DMS79 treated with DMSO at 0.1 percent for 48 hours (cell line): ENCODE measurements around the gene CFD.
"Not testable (repeated sequence)": the region's sequence is repeated elsewhere in the genome, so short reads cannot be mapped to it uniquely, and the experiment has no call there.

ENCODE experiments used
- DNase-seq: peaks from one replicate; lab custom pipeline; 2025; lab: John Stamatoyannopoulos, UW

Gene CFD

DNA sequence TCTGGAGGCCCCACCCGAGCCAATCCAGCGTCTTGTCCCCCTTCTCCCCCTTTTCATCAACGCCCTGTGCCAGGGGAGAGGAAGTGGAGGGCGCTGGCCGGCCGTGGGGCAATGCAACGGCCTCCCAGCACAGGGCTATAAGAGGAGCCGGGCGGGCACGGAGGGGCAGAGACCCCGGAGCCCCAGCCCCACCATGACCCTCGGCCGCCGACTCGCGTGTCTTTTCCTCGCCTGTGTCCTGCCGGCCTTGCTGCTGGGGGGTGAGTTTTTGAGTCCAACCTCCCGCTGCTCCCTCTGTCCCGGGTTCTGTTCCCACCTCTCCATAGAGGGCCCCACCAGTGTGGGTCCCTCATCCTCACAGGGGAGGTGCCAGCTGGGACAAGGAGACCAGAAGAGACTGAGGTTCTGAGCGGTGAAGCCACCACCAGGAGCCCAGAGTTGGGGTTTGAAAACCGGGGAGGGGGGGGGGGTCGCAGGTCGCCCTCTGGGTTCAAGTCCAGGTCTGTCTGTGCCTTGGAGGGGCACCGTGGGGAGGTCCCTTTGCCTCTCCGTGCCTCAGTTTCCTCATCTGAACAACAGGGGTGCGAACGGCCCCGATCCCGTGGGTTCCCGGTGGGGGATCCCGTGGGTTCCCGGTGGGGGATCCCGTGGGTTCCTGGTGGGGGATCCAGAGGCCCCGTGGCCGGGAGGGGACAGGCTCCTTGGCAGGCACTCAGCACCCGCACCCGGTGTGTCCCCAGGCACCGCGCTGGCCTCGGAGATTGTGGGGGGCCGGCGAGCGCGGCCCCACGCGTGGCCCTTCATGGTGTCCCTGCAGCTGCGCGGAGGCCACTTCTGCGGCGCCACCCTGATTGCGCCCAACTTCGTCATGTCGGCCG is 7.1 kb upstream of the CFD start, which contains the start of gene ELANE:
Gene ELANE (plus strand): TSS at position 168 of the 878 bp plus-strand sequence. CDS start 26 bp downstream, at position 194.
- no peak for DNase-seq

- DNase-seq, result no peak
Measured at GRCh38 chr19:853014-853585, 6.4 kb upstream of the CFD start.

- not testable (repeated sequence) for DNase-seq
Measured at GRCh38 chr19:853614-854220, 5.7 kb upstream of the CFD start.

GRCh38 chr19:854549-854948 is 4.9 kb upstream of the CFD start:
- no peak for DNase-seq

DNA sequence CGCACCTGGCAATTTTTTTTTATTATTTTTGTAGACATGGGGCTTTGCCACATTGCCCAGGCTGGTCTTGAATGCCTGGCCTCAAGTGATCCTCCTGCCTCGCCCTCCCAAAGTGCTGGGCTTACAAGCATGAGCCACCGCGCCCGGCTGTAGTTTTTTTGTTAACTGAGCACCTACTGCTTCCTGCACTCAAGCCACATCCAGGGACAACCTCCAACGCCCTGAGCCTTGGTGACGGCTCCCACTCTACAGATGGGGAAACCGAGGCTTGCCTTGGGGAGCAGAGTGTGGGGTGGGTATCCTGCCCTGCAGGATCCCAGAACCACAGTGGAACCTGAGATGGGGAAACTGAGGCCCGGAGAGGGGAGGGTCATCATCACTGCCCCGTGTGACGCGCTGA is 4.3 kb upstream of the CFD start:
- no peak for DNase-seq

DNA sequence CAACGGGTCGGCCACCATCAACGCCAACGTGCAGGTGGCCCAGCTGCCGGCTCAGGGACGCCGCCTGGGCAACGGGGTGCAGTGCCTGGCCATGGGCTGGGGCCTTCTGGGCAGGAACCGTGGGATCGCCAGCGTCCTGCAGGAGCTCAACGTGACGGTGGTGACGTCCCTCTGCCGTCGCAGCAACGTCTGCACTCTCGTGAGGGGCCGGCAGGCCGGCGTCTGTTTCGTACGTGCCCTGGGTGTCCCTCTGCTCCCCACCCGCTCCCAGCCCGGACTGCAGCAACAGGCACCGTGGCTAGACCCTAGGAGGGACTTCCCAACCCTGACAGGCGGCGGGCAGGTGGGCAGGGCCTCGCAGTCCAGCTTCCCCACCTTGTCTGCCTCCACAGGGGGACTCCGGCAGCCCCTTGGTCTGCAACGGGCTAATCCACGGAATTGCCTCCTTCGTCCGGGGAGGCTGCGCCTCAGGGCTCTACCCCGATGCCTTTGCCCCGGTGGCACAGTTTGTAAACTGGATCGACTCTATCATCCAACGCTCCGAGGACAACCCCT is 3.8 kb upstream of the CFD start:
- DNase-seq, result no peak

DNA sequence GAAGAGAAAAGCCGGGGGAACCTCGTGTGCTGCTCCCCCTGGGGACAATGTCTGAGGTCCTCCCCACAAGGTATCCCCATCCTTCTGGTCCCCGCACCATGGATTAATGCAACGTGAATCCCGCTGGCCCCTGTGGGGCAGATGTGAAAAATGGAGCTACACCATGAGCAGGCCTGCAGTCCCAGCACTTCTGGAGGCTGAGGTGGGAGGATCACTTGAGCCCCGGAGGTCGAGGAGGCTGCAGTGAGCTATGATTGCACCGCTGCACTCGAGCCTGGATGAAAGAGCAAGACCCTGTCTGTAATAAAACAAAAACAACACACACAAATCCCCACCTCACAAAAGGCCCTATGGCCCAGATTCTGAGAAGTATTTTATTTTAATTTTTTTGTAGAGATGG is 1.2 kb upstream of the CFD start:
- no peak for DNase-seq

DNA sequence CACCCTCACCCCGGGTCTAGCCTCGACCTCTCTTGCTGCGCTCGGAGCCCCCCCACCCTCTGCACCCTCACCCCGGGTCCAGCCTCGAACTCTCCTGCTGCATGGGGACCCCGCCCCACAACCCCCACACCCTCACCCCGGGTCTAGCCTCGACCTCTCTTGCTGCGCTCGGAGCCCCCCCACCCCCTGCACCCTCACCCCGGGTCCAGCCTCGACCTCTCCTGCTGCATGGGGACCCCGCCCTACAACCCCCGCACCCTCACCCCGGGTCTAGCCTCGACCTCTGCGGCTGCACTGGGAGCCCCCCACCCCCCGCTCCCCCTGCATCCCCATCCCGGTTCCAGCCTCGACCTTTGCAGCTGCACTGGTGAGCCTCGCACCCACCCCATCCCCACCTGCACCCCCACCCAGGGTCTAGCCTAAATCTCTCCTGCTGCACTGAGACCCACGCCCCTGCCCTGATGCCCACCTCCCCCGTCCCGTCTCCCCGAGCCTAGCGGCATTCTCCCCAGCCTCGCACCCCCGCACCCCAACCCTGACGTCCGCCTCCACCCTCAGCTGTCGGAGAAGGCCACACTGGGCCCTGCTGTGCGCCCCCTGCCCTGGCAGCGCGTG is 1.8 kb downstream of the CFD start:
- no peak for DNase-seq

- no peak for DNase-seq
Measured at GRCh38 chr19:861756-862580, 2.5 kb downstream of the CFD start.

- DNase-seq, result no peak
Measured at GRCh38 chr19:862581-863314, 3.3 kb downstream of the CFD start.

- no peak for DNase-seq
Measured at GRCh38 chr19:863315-863620, 3.8 kb downstream of the CFD start.

DNA sequence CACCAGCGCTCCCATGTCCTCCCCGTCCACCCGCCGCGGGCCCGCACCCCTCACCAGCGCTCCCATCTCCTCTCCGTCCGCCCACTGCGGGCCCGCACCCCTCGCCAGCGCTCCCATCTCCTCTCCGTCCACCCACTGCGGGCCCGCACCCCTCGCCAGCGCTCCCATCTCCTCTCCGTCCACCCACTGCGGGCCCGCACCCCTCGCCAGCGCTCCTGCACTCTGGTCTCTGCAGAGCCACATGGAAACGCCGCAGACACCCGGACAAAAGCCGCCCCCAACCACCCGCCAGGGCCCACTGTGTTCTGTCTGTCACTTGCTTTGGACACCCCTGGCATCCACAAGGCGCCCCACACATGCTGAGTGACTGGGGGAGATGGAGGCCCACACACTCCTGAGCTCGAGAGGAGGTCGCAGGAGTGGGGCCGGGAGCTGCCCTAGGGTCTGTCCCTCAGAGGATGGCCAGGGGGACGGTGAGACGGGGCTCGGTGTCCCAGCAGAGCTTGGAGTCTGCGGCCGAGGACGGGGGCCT is 7.4 kb downstream of the CFD start:
- no peak for DNase-seq

- DNase-seq, result no peak
Measured at GRCh38 chr19:867301-867793, 7.9 kb downstream of the CFD start.

- no peak for DNase-seq
Measured at GRCh38 chr19:867855-868457, 8.5 kb downstream of the CFD start.

DNA sequence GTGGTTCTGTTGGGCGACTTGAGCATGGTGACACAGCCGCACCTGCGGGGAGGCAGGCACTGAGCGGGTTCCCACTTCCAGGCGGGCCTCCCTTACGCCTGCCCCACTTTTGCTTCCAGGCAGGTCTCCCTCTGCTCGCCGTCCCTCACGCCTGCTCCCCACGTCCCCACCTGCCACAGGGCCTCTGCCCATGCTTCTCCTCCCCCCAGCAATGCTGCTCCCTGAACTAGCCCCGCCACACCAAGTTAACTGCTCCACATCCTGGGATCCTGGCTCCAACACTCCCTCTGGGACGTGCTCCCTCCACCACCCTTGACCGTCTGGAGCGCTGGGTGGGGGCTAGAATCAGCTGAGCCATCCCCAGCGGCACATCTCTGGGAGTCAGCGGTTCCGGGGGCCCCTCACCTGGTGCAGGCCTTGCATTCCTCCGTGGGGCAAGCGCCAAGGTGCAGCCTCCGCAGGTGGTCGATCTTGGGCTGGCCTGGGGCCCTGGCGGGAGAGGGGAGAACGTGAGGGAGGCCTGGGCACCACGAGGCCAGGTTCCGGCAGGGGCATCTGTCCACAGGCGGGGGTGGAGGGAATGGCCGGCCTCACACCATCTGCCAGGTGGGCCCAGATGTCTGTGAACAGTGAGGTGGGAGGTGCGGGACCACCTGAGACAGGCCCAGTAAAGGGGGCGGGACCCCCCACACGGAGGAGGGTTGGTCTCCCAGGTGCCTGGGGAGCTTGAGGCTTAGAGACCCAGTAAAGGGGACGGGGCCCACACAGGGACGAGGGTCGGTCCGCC is 9.2 kb downstream of the CFD start:
- DNase-seq, result no peak

DNA sequence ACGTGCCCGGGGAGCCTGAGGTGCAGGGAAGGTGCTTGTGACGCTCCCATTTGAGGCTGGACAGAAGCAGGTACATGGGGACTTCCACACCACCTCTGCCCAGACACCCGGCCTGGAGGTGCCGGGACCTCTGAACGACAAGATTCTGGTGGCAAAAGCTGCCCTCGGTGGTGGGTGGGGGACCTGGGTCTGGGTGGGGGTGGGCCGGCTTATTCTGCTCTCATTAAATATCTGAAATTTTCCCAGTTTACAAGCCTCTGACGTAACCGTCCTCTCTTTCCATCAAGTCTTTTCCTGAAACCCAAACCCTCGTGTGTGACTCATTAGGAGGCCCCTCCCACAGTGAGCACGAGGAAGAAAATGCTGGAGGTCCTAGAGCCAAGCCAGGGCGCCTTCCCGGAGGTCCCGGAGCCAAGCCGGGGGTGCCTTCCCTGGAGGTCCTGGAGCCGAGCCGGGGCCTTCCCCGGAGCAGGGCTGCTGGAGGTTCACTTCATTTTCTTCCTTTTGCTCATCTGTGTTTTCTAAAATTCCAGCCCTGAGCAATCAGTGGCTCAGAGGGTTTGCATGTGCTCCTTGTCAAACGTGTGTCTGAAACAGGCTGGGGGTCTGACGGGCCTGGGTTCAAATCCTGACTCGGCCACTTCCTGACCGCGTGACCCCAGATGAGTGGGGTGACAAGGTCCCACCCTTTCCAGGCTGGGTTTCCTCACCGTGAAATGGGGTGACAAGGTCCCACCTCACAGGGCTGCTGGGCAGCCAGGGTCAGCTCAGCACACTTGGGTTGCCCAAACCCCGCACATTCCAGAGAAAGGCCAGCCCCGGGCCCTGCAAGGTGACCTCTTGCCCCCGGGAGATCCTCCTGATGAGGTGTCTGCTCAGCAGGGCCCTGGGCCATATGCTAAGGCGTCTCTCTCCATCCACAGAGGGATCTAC is 10.0 kb downstream of the CFD start:
- no peak for DNase-seq

DNA sequence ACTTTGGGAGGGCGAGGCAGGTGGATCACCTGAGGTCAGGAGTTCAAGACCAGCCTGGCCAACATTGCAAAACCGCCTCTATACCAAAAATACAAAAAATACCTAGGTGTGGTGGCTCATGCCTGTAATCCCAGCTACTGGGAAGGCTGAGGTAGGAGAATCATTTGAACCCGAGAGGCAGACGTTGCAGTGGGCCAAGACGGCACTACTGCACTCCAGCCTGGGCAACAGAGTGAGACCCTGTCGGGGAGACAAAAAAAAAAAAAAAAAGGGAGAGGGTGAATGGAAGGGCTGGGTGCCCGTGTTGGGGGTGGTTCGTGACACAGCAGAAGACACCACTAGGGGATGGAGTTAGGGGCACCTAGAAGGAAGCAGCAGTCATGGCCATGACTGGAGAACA is 10.8 kb downstream of the CFD start:
- DNase-seq, result no peak

DNA sequence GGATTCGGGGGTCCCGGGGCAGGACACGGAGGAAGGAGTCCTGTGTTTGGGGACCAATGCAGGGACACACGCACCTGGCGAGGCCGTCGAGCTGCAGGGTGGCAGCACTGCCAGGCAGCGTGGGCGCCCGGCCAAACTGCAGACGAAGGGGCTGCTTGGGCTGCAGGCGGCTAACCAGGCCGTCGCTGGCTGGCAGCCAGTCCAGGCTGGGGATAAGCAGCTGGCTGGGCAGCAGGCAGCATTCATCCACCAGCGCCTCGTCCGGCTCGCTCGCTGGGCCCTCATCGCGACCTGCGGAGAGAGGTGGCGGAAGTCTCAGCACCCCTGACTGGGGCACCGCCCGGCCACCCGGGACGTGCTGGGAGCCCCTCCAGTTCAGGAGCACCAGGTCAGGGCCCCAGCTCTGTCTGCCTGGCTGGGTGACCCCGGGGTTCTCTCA is 11.5 kb downstream of the CFD start:
- peak; percentile 74 for DNase-seq
